Osteocyte (in vitro differentiated cells): ENCODE measurements around the gene KATNB1. TPM values are rescaled to one million over a fixed set of nuclear protein-coding genes. Genes with fewer than 3 reads are reported as not detected.

Experiments
- DNase-seq: peaks from one replicate; pipeline ENCODE4 v3.0.0; 2021; ENCODE audit warnings: mixed read lengths; ENCODE audit not compliant: unreplicated experiment; ENCODE audit errors: extremely low spot score
- H3K27ac Mint-ChIP-seq: one replicate; pipeline ENCODE4 v1.8.0; 2021; ENCODE audit warnings: mild to moderate bottlenecking, mixed read lengths; ENCODE audit not compliant: unreplicated experiment
- H3K27me3 Mint-ChIP-seq: one replicate; pipeline ENCODE4 v1.8.0; 2021; ENCODE audit warnings: mixed read lengths; ENCODE audit not compliant: unreplicated experiment
- H3K36me3 Mint-ChIP-seq: one replicate; pipeline ENCODE4 v1.8.0; 2021; ENCODE audit warnings: mixed read lengths; ENCODE audit not compliant: unreplicated experiment
- H3K4me1 Mint-ChIP-seq: one replicate; pipeline ENCODE4 v1.8.0; 2021; ENCODE audit warnings: mixed read lengths; ENCODE audit not compliant: unreplicated experiment
- H3K4me3 Mint-ChIP-seq: one replicate; pipeline ENCODE4 v1.8.0; 2021; ENCODE audit warnings: mild to moderate bottlenecking, moderate library complexity, mixed read lengths; ENCODE audit not compliant: unreplicated experiment
- H3K9me3 Mint-ChIP-seq: one replicate; pipeline ENCODE4 v1.8.0; 2021; ENCODE audit warnings: mixed read lengths; ENCODE audit not compliant: unreplicated experiment
- CTCF ChIP-seq: fragments of 200-600 bp; sonication (generic); IDR thresholded peaks from 2 replicates; pipeline ENCODE4 v1.5.0; 2021; ENCODE audit warnings: antibody characterized with exemption, mild to moderate bottlenecking, moderate library complexity
- total RNA-seq: library from RNA; stranded (reverse); gene quantifications from 2 replicates; pipeline ENCODE4 v1.2.1, GENCODE V29; 2021

KATNB1 gene
- total RNA-seq, 1 donor from 2014 or later: 15.9 TPM

GRCh38 chr16:57706717-57707116 lies 28.9 kb upstream of the KATNB1 start:
- Mint-ChIP-seq H3K4me3 (no peak overlapping the region), H3K27me3 (peaks cover 45% of the 10 kb centered on the region), H3K36me3 (no peaks in the 10 kb centered on the region), H3K9me3 (no peaks in the 10 kb centered on the region), H3K27ac (no peak overlapping the region), H3K4me1 (no peaks in the 10 kb centered on the region)
- no peak for DNase-seq
- no peak for TF ChIP-seq CTCF

DNA sequence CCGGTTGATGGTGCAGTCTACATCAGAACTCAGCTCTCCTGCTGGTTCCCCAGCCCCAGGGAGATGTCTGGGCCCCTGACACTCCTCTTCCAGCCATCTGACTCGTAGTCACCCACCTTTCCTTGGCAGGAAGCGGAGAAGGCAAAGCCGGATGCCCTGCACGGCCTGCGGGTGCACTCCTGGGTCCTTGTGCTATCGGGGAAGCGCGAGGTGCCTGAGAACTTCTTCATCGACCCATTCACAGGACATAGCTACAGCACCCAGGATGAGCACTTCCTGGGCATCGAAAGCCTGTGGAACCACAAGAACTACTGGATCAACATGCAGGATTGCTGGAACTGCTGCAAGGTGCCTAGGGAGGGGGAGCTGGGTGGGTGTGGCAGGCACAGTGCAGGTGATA lies 28.2 kb upstream of the KATNB1 start:
- no peak for DNase-seq
- Mint-ChIP-seq H3K36me3 (no peaks in the 10 kb centered on the region), H3K4me3 (no peak overlapping the region), H3K9me3 (no peaks in the 10 kb centered on the region), H3K27me3 (peaks cover 49% of the 10 kb centered on the region), H3K4me1 (no peaks in the 10 kb centered on the region), H3K27ac (no peak overlapping the region)
- no peak for TF ChIP-seq CTCF

- TF ChIP-seq CTCF: no peak
- Mint-ChIP-seq H3K9me3 (no peaks in the 10 kb centered on the region), H3K4me1 (no peaks in the 10 kb centered on the region), H3K27ac (no peak overlapping the region), H3K36me3 (no peaks in the 10 kb centered on the region), H3K4me3 (no peak overlapping the region), H3K27me3 (peaks cover 57% of the 10 kb centered on the region)
- DNase-seq: no peak
Observed at GRCh38 chr16:57708168-57708567, 27.4 kb upstream of the KATNB1 start.

DNA sequence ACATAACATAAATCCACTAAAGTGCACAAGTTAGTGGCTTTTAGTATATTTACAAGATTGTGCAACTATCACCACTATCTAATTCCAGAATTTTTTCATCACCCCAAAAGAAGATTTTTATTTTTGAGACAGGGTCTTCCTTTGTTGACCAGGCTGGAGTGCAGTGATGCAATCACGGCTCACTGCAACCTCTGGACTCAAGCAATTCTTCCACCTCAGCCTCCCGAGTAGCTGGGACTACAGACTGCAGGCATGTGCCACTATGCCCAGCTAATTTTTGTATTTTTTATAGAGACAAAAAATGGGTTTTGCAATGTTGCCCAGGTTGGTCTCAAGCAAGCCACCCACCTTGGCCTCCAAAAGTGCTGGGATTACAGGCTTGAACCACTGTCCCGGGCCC lies 25.9 kb upstream of the KATNB1 start:
- TF ChIP-seq CTCF: no peak
- no peaks in the 10 kb centered on the region for H3K4me1 Mint-ChIP-seq
- no peaks in the 10 kb centered on the region for H3K36me3 Mint-ChIP-seq
- no peak for DNase-seq
- no peaks in the 10 kb centered on the region for H3K9me3 Mint-ChIP-seq
- H3K4me3 Mint-ChIP-seq: no peak overlapping the region
- H3K27ac Mint-ChIP-seq: no peak overlapping the region
- H3K27me3 Mint-ChIP-seq: peaks cover 72% of the 10 kb centered on the region

- Mint-ChIP-seq H3K4me1 (no peaks in the 10 kb centered on the region), H3K27me3 (peaks cover 83% of the 10 kb centered on the region), H3K9me3 (no peaks in the 10 kb centered on the region), H3K27ac (no peak overlapping the region), H3K4me3 (no peak overlapping the region), H3K36me3 (no peaks in the 10 kb centered on the region)
- DNase-seq: no peak
- no peak for TF ChIP-seq CTCF
Observed at GRCh38 chr16:57711346-57711745, 24.2 kb upstream of the KATNB1 start.
